RWPE1 (cell line): ENCODE results near the gene NACAD.
"Not testable (repeated sequence)": the region's sequence is repeated elsewhere in the genome, so short reads cannot be mapped to it uniquely, and the experiment has no call there.

Experiments
- CTCF ChIA-PET: fragments of 350-600 bp; sonication (Branson Sonifier 250); formaldehyde crosslinking; extraction: SDS; loops from one replicate; lab custom pipeline; 2021; lab: Yijun Ruan, JAX
- POLR2A ChIA-PET: fragments of 400-600 bp; formaldehyde crosslinking; extraction: SDS; loops from one replicate; lab custom pipeline; 2020; ENCODE audit warnings: antibody characterized with exemption; ENCODE audit not compliant: low non-redundant PET; lab: Yijun Ruan, JAX
- DNase-seq: peaks from one replicate; pipeline ENCODE4 v3.0.0; 2012; ENCODE audit warnings: low spot score
- H3K27ac ChIP-seq: fragments of 450-650 bp; 2 replicates; pipeline ENCODE4 v1.5.1; 2017
- TF ChIP-seq, protein P1 (sequence below): fragments of 450-650 bp; conservative IDR thresholded peaks from 2 replicates; pipeline ENCODE4 v1.5.1; 2017; ENCODE audit warnings: low read depth, mild to moderate bottlenecking

Gene NACAD

DNA sequence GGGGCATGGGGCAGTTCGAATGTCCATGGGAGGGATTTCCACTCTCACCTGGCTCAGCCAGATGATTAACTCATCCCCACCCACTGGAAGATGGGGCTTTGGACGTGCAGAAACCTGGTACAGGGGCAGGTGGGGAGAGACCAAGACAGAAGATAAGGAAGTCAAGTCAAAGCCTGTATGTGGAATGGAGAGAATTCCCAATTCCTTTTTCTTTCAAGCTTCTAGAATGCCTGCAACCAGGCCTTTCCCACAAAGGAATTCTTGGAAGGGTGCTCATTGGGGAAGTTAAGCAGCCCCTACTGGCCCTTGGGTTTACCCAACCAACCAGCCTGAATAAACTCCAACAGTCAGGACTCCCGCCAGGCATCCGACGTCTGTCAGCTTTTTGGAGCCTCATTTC lies 49.7 kb downstream of the NACAD start:
- ChIA-PET POLR2A (no interaction called here), CTCF (interaction anchor here (0.6 kb wide), 1 partner anchor 17 kb away, joined by 3 read pairs; no protein-coding TSS in a partner anchor)
- TF ChIP-seq, protein P1, sequence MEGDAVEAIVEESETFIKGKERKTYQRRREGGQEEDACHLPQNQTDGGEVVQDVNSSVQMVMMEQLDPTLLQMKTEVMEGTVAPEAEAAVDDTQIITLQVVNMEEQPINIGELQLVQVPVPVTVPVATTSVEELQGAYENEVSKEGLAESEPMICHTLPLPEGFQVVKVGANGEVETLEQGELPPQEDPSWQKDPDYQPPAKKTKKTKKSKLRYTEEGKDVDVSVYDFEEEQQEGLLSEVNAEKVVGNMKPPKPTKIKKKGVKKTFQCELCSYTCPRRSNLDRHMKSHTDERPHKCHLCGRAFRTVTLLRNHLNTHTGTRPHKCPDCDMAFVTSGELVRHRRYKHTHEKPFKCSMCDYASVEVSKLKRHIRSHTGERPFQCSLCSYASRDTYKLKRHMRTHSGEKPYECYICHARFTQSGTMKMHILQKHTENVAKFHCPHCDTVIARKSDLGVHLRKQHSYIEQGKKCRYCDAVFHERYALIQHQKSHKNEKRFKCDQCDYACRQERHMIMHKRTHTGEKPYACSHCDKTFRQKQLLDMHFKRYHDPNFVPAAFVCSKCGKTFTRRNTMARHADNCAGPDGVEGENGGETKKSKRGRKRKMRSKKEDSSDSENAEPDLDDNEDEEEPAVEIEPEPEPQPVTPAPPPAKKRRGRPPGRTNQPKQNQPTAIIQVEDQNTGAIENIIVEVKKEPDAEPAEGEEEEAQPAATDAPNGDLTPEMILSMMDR = no peak
- DNase-seq = no peak
- H3K27ac ChIP-seq = peak overlapping the region; percentile 6; the same call in 1 of the 2 replicates

DNA sequence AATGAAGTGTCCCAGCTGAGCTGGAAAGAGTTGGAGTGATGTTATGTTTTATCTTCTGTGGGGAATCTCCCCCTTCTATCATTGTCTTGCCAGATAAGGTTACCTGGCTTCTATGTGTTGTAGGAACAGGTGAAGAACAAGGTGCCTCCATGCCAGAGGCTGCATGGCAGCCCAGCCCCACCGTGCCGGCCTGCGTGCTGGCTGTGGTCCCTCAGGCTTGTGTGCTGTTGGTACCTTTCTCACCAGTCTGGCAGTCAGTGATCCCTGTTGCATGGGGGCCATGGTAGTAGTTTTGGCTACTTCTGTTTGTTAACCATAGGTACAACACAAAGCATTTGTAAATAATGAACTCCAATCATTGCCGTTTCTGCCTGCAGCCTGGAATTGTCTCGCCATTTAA lies 50.9 kb downstream of the NACAD start:
- TF ChIP-seq, protein P1 = no peak
- no peak for DNase-seq
- no peak overlapping the region for H3K27ac ChIP-seq
- POLR2A ChIA-PET = no interaction called here
- CTCF ChIA-PET = no interaction called here

DNA sequence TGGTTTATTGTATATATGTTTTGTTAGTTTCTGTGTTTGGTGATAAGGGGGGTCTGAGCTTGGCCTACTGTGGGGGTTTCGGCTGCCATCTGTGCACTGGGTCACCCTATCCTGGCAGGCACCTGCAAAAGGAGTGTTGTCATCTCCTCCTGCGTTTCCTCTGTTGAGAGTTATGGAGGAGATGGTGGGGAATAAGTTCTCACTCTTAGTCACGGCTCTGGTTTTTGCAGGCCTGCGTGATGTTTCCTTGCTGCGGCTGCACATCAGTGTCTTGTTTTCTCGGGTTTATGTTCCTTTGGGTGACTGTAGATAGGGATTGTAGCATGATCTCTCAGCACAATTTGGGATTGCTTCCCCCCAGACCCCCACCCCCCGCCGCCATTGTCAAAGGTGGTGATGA lies 52.0 kb downstream of the NACAD start:
- H3K27ac ChIP-seq = no peak overlapping the region
- no peak for DNase-seq
- POLR2A ChIA-PET = no interaction called here
- CTCF ChIA-PET = interaction anchor here (0.5 to 0.7 kb wide), 2 partner anchors 12 to 449 kb away, joined by 3 read pairs; no protein-coding TSS in a partner anchor
- TF ChIP-seq, protein P1 = no peak

DNA sequence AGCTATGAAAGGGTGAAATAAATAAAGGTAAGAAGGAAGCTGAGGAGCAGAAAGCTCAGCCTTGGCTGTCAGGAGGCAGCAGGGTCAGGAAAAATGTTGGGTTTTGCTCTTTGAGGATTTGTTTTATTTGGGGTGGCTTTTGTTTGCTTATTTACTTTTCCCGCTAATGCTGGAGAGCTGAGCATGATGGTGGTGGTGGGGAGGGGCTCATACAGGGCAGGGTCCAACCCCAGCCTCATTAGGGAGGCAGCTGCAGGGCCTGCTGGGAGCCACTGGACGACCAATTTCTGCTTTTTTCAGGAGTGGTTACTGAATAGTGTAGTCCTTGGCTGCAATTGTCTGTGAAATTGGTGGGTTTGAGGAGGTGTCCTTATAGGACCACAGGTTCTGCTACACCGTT lies 52.5 kb downstream of the NACAD start:
- ChIA-PET CTCF (interaction anchor here (0.5 to 0.7 kb wide), 2 partner anchors 11 to 448 kb away, joined by 3 read pairs; no protein-coding TSS in a partner anchor), POLR2A (no interaction called here)
- H3K27ac ChIP-seq = no peak overlapping the region

DNA sequence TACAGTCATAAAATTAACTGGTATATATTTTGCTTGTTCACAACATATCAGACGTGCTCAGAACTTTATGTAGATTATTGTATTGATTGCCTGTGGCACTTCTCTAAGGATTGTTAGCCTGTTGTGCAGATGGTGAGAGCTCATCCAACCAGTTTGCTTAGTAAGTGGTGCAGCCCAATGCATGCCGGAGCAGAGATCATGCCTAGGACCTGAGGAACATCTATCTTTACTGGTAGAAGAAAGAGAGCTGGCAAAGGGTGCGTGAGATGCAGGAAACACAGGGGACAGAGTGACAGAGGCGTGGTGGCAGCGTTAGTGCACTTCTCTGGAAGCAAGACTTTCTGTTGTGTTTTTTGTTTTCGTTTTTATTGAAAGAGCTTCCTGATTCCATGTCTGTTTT lies 52.9 kb downstream of the NACAD start:
- ChIA-PET CTCF (interaction anchor here (0.7 kb wide), 1 partner anchor 11 kb away, joined by 3 read pairs; no protein-coding TSS in a partner anchor), POLR2A (no interaction called here)
- H3K27ac ChIP-seq = no peak overlapping the region
- TF ChIP-seq, protein P1 = no peak
- DNase-seq = no peak

More for the DNA sequence above, 52.5 kb downstream of the NACAD start:
- TF ChIP-seq, protein P1 = no peak
- no peak for DNase-seq

DNA sequence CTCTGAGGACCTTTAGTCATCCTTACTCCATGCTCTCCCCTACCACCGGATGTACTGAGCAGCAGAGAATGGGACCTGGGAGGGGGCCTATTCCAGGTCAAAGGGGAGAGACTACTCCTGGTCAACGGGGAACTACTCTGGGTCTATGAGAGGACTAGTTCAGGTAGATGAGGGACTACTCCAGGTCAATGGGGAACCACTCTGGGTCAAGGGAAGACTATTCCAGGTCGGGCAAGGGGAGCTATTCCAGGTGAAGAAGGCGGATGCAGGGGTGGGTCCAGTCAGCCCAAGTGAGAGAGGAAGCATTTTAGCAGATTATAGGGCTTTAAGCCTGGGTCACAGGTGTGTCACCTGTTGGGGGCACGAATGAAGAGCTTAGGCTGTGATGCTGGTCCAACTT lies 53.4 kb downstream of the NACAD start:
- no peak for DNase-seq
- ChIA-PET CTCF (no interaction called here), POLR2A (no interaction called here)
- H3K27ac ChIP-seq = no peak overlapping the region
- TF ChIP-seq, protein P1 = no peak

DNA sequence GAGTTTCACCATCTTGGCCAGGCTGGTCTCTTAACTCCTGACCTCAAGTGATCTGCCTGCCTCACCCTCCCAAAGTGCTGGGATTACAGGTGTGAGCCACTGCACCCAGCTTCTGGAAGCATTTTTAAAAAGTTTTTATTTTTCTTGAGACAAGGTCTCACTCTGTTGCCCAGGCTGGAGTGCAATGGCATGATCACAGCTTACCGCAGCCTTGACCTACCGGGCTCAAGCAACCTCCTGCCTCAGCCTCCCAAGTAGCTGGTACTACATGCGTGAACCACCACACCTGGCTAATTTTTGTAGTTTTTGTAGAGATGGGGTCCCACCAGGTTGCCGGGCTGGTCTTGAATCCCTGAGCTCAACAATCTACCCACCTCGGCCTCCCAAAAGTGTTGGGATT lies 54.1 kb downstream of the NACAD start:
- DNase-seq, POLR2A ChIA-PET, CTCF ChIA-PET: not testable (repeated sequence)
- H3K27ac ChIP-seq = peak overlapping the region; percentile 93
